HEK293 (cell line): ENCODE measurements around the gene UHRF2.
"Not testable (repeated sequence)": the region's sequence is repeated elsewhere in the genome, so short reads cannot be mapped to it uniquely, and the experiment has no call there.

Experiments used
- CTCF ChIA-PET: fragments of 350-600 bp; formaldehyde crosslinking; extraction: SDS; loops from one replicate; lab custom pipeline; 2021; ENCODE audit warnings: antibody characterized with exemption; lab: Yijun Ruan, JAX
- POLR2A ChIA-PET: fragments of 300-600 bp; formaldehyde crosslinking; extraction: SDS; loops from one replicate; lab custom pipeline; 2020; ENCODE audit warnings: antibody characterized with exemption, inconsistent platforms; lab: Yijun Ruan, JAX
- H3K27ac ChIP-seq: fragments of 200-500 bp; sonication (Bioruptor generic); 2 replicates; pipeline ENCODE4 v1.5.1; 2014; ENCODE audit warnings: low read depth, low read length, control low read depth, inconsistent platforms; ENCODE audit errors: extremely low read depth
- H3K36me3 ChIP-seq, 2 experiments: fragments of 200-500 bp in 1 of 2; sonication (Bioruptor generic) in 1 of 2; 1 replicate in 1 of 2; 2 replicates in 1 of 2; pipeline ENCODE4 v1.5.1; 2014 to 2017; ENCODE audit warnings: inconsistent platforms in 2 of 2, low read length in 2 of 2; ENCODE audit not compliant: control insufficient read depth in 2 of 2, insufficient read depth in 1 of 2
- H3K4me1 ChIP-seq: fragments of 200-500 bp; sonication (Bioruptor generic); 2 replicates; pipeline ENCODE4 v1.5.1; 2014; ENCODE audit warnings: mild to moderate bottlenecking, low read length, inconsistent platforms; ENCODE audit not compliant: control insufficient read depth, insufficient read depth
- H3K4me3 ChIP-seq: 2 replicates; pipeline ENCODE4 v1.5.1; 2011; ENCODE audit warnings: low read depth, mild to moderate bottlenecking, control low read depth, low read length, moderate library complexity
- H3K9me3 ChIP-seq: fragments of 200-500 bp; sonication (Bioruptor generic); 2 replicates; pipeline ENCODE4 v1.5.1; 2014; ENCODE audit warnings: low read depth, low read length, inconsistent platforms; ENCODE audit not compliant: control insufficient read depth, insufficient read depth
- FEZF1 ChIP-seq: fragments of 450-650 bp; formaldehyde crosslinking; IDR thresholded peaks from 2 replicates; pipeline ENCODE4 v1.5.1; 2016; ENCODE audit warnings: missing biosample characterization, missing genetic modification characterization
- HOXD13 ChIP-seq: sonication (generic); formaldehyde crosslinking; IDR thresholded peaks from 2 replicates; pipeline ENCODE4 v1.8.0; 2022; ENCODE audit warnings: missing genetic modification reagents, borderline replicate concordance
- MEIS1 ChIP-seq: sonication (generic); formaldehyde crosslinking; IDR thresholded peaks from 2 replicates; pipeline ENCODE4 v1.8.1; 2022; ENCODE audit warnings: missing genetic modification reagents, mild to moderate bottlenecking, borderline replicate concordance
- RBAK ChIP-seq: fragments of 450-650 bp; formaldehyde crosslinking; IDR thresholded peaks from 2 replicates; pipeline ENCODE4 v1.5.1; 2016; ENCODE audit warnings: missing biosample characterization, missing genetic modification characterization
- REPIN1 ChIP-seq: fragments of 450-650 bp; formaldehyde crosslinking; IDR thresholded peaks from 2 replicates; pipeline ENCODE4 v1.5.1; 2017; ENCODE audit warnings: missing biosample characterization, missing genetic modification characterization, low read depth
- YY1 ChIP-seq: fragments of 450-650 bp; formaldehyde crosslinking; IDR thresholded peaks from 2 replicates; pipeline ENCODE4 v1.5.1; 2018; ENCODE audit warnings: missing biosample characterization, missing genetic modification characterization
- ZNF146 ChIP-seq: fragments of 450-650 bp; formaldehyde crosslinking; IDR thresholded peaks from 2 replicates; pipeline ENCODE4 v1.5.1; 2016; ENCODE audit warnings: missing biosample characterization, missing genetic modification characterization
- ZNF16 ChIP-seq: fragments of 450-650 bp; formaldehyde crosslinking; IDR thresholded peaks from 2 replicates; pipeline ENCODE4 v1.5.1; 2016; ENCODE audit warnings: low read depth, missing biosample characterization, missing genetic modification characterization
- ZNF2 ChIP-seq: fragments of 450-650 bp; formaldehyde crosslinking; IDR thresholded peaks from 2 replicates; pipeline ENCODE4 v1.5.1; 2016; ENCODE audit warnings: missing biosample characterization, missing genetic modification characterization
- ZNF23 ChIP-seq: fragments of 450-650 bp; formaldehyde crosslinking; IDR thresholded peaks from 2 replicates; pipeline ENCODE4 v1.5.1; 2016; ENCODE audit warnings: missing biosample characterization, missing genetic modification characterization, borderline replicate concordance
- ZNF239 ChIP-seq: fragments of 450-650 bp; formaldehyde crosslinking; IDR thresholded peaks from 2 replicates; pipeline ENCODE4 v1.5.1; 2016; ENCODE audit warnings: missing biosample characterization, missing genetic modification characterization
- ZNF280C ChIP-seq: fragments of 450-650 bp; formaldehyde crosslinking; IDR thresholded peaks from 2 replicates; pipeline ENCODE4 v1.5.1; 2016; ENCODE audit warnings: missing biosample characterization, missing genetic modification characterization
- ZNF335 ChIP-seq: fragments of 450-650 bp; formaldehyde crosslinking; conservative IDR thresholded peaks from 2 replicates; pipeline ENCODE4 v1.5.1; 2016; ENCODE audit warnings: missing biosample characterization, missing genetic modification characterization
- ZNF354C ChIP-seq: fragments of 450-650 bp; formaldehyde crosslinking; IDR thresholded peaks from 2 replicates; pipeline ENCODE4 v1.5.1; 2016; ENCODE audit warnings: missing biosample characterization, missing genetic modification characterization, low read depth, borderline replicate concordance
- ZNF366 ChIP-seq: fragments of 450-650 bp; formaldehyde crosslinking; conservative IDR thresholded peaks from 2 replicates; pipeline ENCODE4 v1.5.1; 2016; ENCODE audit warnings: missing biosample characterization, missing genetic modification characterization
- ZNF416 ChIP-seq: fragments of 450-650 bp; formaldehyde crosslinking; IDR thresholded peaks from 2 replicates; pipeline ENCODE4 v1.5.1; 2016; ENCODE audit warnings: missing biosample characterization, missing genetic modification characterization
- ZNF510 ChIP-seq: fragments of 450-650 bp; formaldehyde crosslinking; IDR thresholded peaks from 2 replicates; pipeline ENCODE4 v1.5.1; 2018; ENCODE audit warnings: mild to moderate bottlenecking, missing genetic modification characterization, missing biosample characterization; ENCODE audit not compliant: insufficient replicate concordance
- ZNF558 ChIP-seq: fragments of 450-650 bp; formaldehyde crosslinking; IDR thresholded peaks from 2 replicates; pipeline ENCODE4 v1.5.1; 2016; ENCODE audit warnings: missing biosample characterization, missing genetic modification characterization
- ZNF707 ChIP-seq: fragments of 450-650 bp; formaldehyde crosslinking; IDR thresholded peaks from 2 replicates; pipeline ENCODE4 v1.5.1; 2016; ENCODE audit warnings: missing biosample characterization, missing genetic modification characterization
- ZNF791 ChIP-seq: fragments of 450-650 bp; formaldehyde crosslinking; IDR thresholded peaks from 2 replicates; pipeline ENCODE4 v1.5.1; 2016; ENCODE audit warnings: missing biosample characterization, missing genetic modification characterization
- TF ChIP-seq, protein P1 (sequence below): fragments of 450-650 bp; formaldehyde crosslinking; IDR thresholded peaks from 2 replicates; pipeline ENCODE4; 2016; ENCODE audit warnings: missing biosample characterization, missing genetic modification characterization

UHRF2 gene

DNA sequence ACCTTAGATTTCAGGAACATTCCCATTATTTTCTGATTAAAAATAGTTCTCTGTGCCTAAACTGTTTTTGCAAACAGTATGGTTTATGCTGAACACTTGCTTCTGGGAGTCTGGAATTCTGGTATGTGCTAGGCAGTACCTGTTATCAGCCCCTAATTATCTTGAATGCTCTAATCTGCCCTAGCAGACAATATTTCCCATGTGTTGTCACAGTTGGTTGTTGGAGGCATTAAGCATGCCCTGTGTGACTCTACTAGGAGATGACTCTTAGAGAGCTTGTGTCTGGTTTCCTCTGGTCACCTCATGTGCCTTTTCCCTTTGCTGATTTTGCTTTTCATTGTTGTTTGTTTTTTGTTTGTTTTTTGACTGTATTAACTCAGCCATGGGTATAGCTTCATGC lies 36.6 kb downstream of the UHRF2 start:
- no peak overlapping the region for H3K4me3 ChIP-seq
- CTCF ChIA-PET: interaction anchor here (0.6 kb wide), 1 partner anchor 14 kb away, joined by 3 read pairs; no protein-coding TSS in a partner anchor
- POLR2A ChIA-PET: no interaction called here
- H3K36me3 ChIP-seq: peaks cover 7 to 9% of the 10 kb centered on the region in 2 experiments; a peak in 2 of 3 replicates
- no peaks in the 10 kb centered on the region for H3K9me3 ChIP-seq
- no peak overlapping the region for H3K27ac ChIP-seq
- TF ChIP-seq ZNF558 (tag by site-specific recombination): no peak
- TF ChIP-seq FEZF1 (tag by site-specific recombination): no peak
- TF ChIP-seq, protein P1, sequence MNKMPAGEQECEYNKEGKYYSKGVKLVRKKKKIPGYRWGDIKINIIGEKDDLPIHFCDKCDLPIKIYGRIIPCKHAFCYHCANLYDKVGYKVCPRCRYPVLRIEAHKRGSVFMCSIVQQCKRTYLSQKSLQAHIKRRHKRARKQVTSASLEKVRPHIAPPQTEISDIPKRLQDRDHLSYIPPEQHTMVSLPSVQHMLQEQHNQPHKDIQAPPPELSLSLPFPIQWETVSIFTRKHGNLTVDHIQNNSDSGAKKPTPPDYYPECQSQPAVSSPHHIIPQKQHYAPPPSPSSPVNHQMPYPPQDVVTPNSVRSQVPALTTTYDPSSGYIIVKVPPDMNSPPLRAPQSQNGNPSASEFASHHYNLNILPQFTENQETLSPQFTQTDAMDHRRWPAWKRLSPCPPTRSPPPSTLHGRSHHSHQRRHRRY: no peak
- TF ChIP-seq ZNF366 (tag by site-specific recombination): no peak
- TF ChIP-seq ZNF239: no peak
- H3K4me1 ChIP-seq: peaks cover 10% of the 10 kb centered on the region

GRCh38 chr9:6450641-6451375 lies 37.8 kb downstream of the UHRF2 start:
- no peak overlapping the region for H3K27ac ChIP-seq
- peaks cover 10% of the 10 kb centered on the region for H3K4me1 ChIP-seq
- TF ChIP-seq REPIN1 (no peak), ZNF2 (tag by site-specific recombination) (no peak), ZNF23 (tag by site-specific recombination) (no peak), ZNF416 (tag by site-specific recombination) (no peak), HOXD13 (CRISPR knock-in tag) (no peak), ZNF335 (tag by site-specific recombination) (no peak), ZNF280C (tag by site-specific recombination) (no peak), MEIS1 (CRISPR knock-in tag) (no peak), ZNF16 (no peak), ZNF354C (tag by site-specific recombination) (no peak), RBAK (no peak), ZNF510 (tag by site-specific recombination) (no peak), ZNF707 (tag by site-specific recombination) (no peak), YY1 (tag by site-specific recombination) (no peak), ZNF791 (no peak)
- peaks cover 0 to 5% of the 10 kb centered on the region in 2 experiments; a peak in 2 of 3 replicates for H3K36me3 ChIP-seq
- ChIA-PET CTCF (no interaction called here), POLR2A (no interaction called here)
- no peaks in the 10 kb centered on the region for H3K9me3 ChIP-seq
- H3K4me3 ChIP-seq: no peak overlapping the region

DNA sequence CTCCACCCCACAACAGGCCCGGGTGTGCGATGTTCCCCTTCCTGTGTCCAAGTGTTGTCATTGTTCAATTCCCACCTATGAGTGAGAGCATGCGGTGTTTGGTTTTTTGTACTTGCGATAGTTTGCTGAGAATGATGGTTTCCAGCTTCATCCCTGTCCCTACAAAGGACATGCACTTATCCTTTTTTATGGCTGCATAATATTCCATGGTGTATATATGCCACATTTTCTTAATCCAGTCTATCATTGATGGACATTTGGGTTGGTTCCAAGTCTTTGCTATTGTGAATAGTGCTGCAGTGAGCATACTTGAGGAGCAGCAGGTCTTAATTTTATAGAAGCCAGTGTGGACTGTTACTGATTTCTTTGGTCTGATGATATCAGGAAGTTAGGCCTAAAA lies 42.3 kb downstream of the UHRF2 start:
- H3K4me3 ChIP-seq, H3K36me3 ChIP-seq, H3K9me3 ChIP-seq, H3K27ac ChIP-seq, CTCF ChIA-PET, POLR2A ChIA-PET, H3K4me1 ChIP-seq: not testable (repeated sequence)
- 0 out of 2 replicates have a peak, but pooled peaks have one; percentile 63 for TF ChIP-seq ZNF146 (tag by site-specific recombination)
